H1 (cell line): ENCODE measurements around the gene GLB1L3. TPM values are rescaled to one million over a fixed set of nuclear protein-coding genes. Genes with fewer than 3 reads are reported as not detected.

ENCODE experiments used
- CTCF ChIA-PET: fragments of 300-600 bp; sonication (Branson Sonifier 250); formaldehyde crosslinking; loops from one replicate; lab custom pipeline; 2021; ENCODE audit not compliant: partially characterized antibody; lab: Charles Lee
- POLR2A ChIA-PET: fragments of 300-600 bp; sonication (Branson Sonifier 250); formaldehyde crosslinking; loops from one replicate; lab custom pipeline; 2021; ENCODE audit warnings: inconsistent platforms; ENCODE audit not compliant: partially characterized antibody; lab: Charles Lee
- DNase-seq, 2 experiments: peaks; one replicate each; pipeline versions ENCODE4 v3.0.0 to v3.0.0-alpha.2; 2010 to 2022; ENCODE audit warnings: low spot score in 2 of 2, low read depth in 1 of 2, mixed read lengths in 1 of 2
- FAIRE-seq: peaks from 2 replicates; lab custom pipeline; 2011; peaks lifted over from hg19 to GRCh38; lab: Jason Lieb, UNC
- H2AFZ ChIP-seq: 2 replicates; pipeline ENCODE4 v1.8.1; 2012; ENCODE audit warnings: low read length, inconsistent platforms
- H2AK5ac ChIP-seq: 2 replicates; pipeline ENCODE4 v1.6.1; 2013; ENCODE audit warnings: low read depth, low read length
- H2BK120ac ChIP-seq: replicated peaks from 2 replicates; pipeline ENCODE3; 2013; ENCODE audit warnings: low read depth, low read length, inconsistent platforms
- H2BK12ac ChIP-seq: 2 replicates; pipeline ENCODE4 v1.6.1; 2013; ENCODE audit warnings: low read depth, low read length
- H2BK15ac ChIP-seq: 2 replicates; pipeline ENCODE4 v1.6.1; 2013; ENCODE audit warnings: low read length
- H2BK20ac ChIP-seq: 2 replicates; pipeline ENCODE4 v1.6.1; 2013; ENCODE audit warnings: low read length
- H2BK5ac ChIP-seq: 2 replicates; pipeline ENCODE4 v1.6.1; 2013; ENCODE audit warnings: low read depth, low read length
- H3K14ac ChIP-seq: 2 replicates; pipeline ENCODE4 v1.6.1; 2013; ENCODE audit warnings: inconsistent platforms; ENCODE audit not compliant: insufficient read length
- H3K18ac ChIP-seq: 2 replicates; pipeline ENCODE4 v1.6.1; 2013; ENCODE audit warnings: low read length; ENCODE audit errors: extremely low read depth
- H3K23ac ChIP-seq: 2 replicates; pipeline ENCODE4 v1.6.1; 2013; ENCODE audit warnings: inconsistent platforms; ENCODE audit not compliant: insufficient read length
- H3K23me2 ChIP-seq: 2 replicates; pipeline ENCODE4 v1.6.1; 2013; ENCODE audit warnings: low read depth, low read length
- H3K27ac ChIP-seq: 2 replicates; pipeline ENCODE4 v1.6.1; 2011; ENCODE audit warnings: low read depth, low read length, inconsistent platforms
- H3K27me3 ChIP-seq, 4 experiments: replicated peaks in 1 of 4; 1 replicate in 1 of 4; 2 replicates in 3 of 4; pipeline versions ENCODE4 v1.6.1 to v1.8.1; 2011 to 2013; ENCODE audit warnings: low read length in 3 of 4, mild to moderate bottlenecking in 3 of 4, inconsistent platforms in 2 of 4, mixed read lengths in 2 of 4, moderate library complexity in 1 of 4; ENCODE audit not compliant: control insufficient read depth in 3 of 4, insufficient read depth in 3 of 4; ENCODE audit errors: extremely low read depth in 1 of 4
- H3K36me3 ChIP-seq, 4 experiments: 2 replicates each; pipeline versions ENCODE4 v1.6.1 to v1.8.1; 2011 to 2013; ENCODE audit warnings: mild to moderate bottlenecking in 4 of 4, low read length in 3 of 4, moderate library complexity in 2 of 4, control low read depth in 1 of 4, inconsistent platforms in 1 of 4; ENCODE audit not compliant: insufficient read depth in 4 of 4, control insufficient read depth in 2 of 4
- H3K4ac ChIP-seq: replicated peaks from 2 replicates; pipeline ENCODE3; 2013; ENCODE audit warnings: low read length, low read depth, mixed read lengths, inconsistent platforms; ENCODE audit not compliant: insufficient read length
- H3K4me1 ChIP-seq, 4 experiments: replicated peaks in 1 of 4; 1 replicate in 1 of 4; 2 replicates in 3 of 4; pipeline versions ENCODE4 v1.6.1 to v1.8.1; 2011 to 2013; ENCODE audit warnings: low read length in 3 of 4, inconsistent platforms in 2 of 4, mixed read lengths in 1 of 4; ENCODE audit not compliant: insufficient read depth in 4 of 4, control insufficient read depth in 3 of 4
- H3K4me2 ChIP-seq, 2 experiments: 2 replicates each; pipeline versions ENCODE4 v1.6.1 to v1.8.1; 2011 to 2013; ENCODE audit warnings: low read depth in 2 of 2, low read length in 2 of 2, control low read depth in 1 of 2, inconsistent platforms in 1 of 2, mild to moderate bottlenecking in 1 of 2; ENCODE audit not compliant: insufficient read depth in 1 of 2
- H3K4me3 ChIP-seq, 4 experiments: fragments of 200-600, 300-600 bp in 1 of 4; sonication (generic), shearing (Covaris generic), sonication (Bioruptor Twin) in 1 of 4; 2 replicates each; pipeline versions ENCODE4 v1.5.1 to v1.8.1; 2011 to 2016; ENCODE audit warnings: low read length in 4 of 4, low read depth in 3 of 4, control low read depth in 2 of 4, inconsistent platforms in 2 of 4, mild to moderate bottlenecking in 2 of 4, mixed read lengths in 1 of 4, moderate library complexity in 1 of 4; ENCODE audit not compliant: insufficient read depth in 2 of 4; ENCODE audit errors: extremely low read depth in 1 of 4
- H3K56ac ChIP-seq: replicated peaks from 2 replicates; pipeline ENCODE3; 2013; ENCODE audit warnings: low read depth, mild to moderate bottlenecking, mixed read lengths, low read length, inconsistent platforms; ENCODE audit not compliant: insufficient read length
- H3K79me1 ChIP-seq: 2 replicates; pipeline ENCODE4 v1.6.1; 2013; ENCODE audit warnings: low read depth, low read length, control low read depth
- H3K79me2 ChIP-seq, 2 experiments: 2 replicates each; pipeline versions ENCODE4 v1.6.1 to v1.8.1; 2012 to 2013; ENCODE audit warnings: low read length in 2 of 2, mild to moderate bottlenecking in 2 of 2, inconsistent platforms in 1 of 2; ENCODE audit not compliant: insufficient read depth in 2 of 2, control insufficient read depth in 1 of 2
- H3K9ac ChIP-seq, 4 experiments: replicated peaks in 1 of 4; 1 replicate in 1 of 4; 2 replicates in 3 of 4; pipeline versions ENCODE4 v1.6.1 to v1.8.1; 2011 to 2013; ENCODE audit warnings: low read depth in 3 of 4, low read length in 3 of 4, control low read depth in 2 of 4, mild to moderate bottlenecking in 2 of 4, moderate library complexity in 2 of 4, inconsistent platforms in 1 of 4; ENCODE audit errors: extremely low read depth in 1 of 4
- H3K9me3 ChIP-seq, 2 experiments: 2 replicates each; pipeline versions ENCODE4 v1.6.1 to v1.8.1; 2012 to 2013; ENCODE audit warnings: mild to moderate bottlenecking in 2 of 2, moderate library complexity in 2 of 2, control low read depth in 1 of 2, inconsistent platforms in 1 of 2, low read depth in 1 of 2, low read length in 1 of 2, mixed read lengths in 1 of 2; ENCODE audit not compliant: insufficient read depth in 2 of 2
- H4K20me1 ChIP-seq, 2 experiments: replicated peaks in 1 of 2; 2 replicates each; pipeline versions ENCODE3 to v1.8.1; 2011 to 2013; ENCODE audit warnings: inconsistent platforms in 2 of 2, low read length in 2 of 2, mild to moderate bottlenecking in 1 of 2; ENCODE audit not compliant: insufficient read depth in 2 of 2, control insufficient read depth in 1 of 2
- H4K5ac ChIP-seq: 2 replicates; pipeline ENCODE4 v1.6.1; 2013; ENCODE audit warnings: low read length, low read depth, mixed read lengths, inconsistent platforms; ENCODE audit not compliant: insufficient read length
- H4K8ac ChIP-seq: 2 replicates; pipeline ENCODE4 v1.8.0; 2013; ENCODE audit warnings: mild to moderate bottlenecking, moderate library complexity, low read length, inconsistent platforms; ENCODE audit not compliant: insufficient read depth; ENCODE audit errors: extremely low read depth
- H4K91ac ChIP-seq: replicated peaks from 2 replicates; pipeline ENCODE3; 2013; ENCODE audit warnings: low read length, mixed read lengths, inconsistent platforms; ENCODE audit not compliant: insufficient read length
- CBX8 ChIP-seq: fragments of 300-800, 300-1000 bp; sonication (generic); IDR thresholded peaks from 2 replicates; pipeline ENCODE4 v1.7.1; 2016; ENCODE audit warnings: low read depth, low read length, borderline replicate concordance
- CREB1 ChIP-seq: IDR thresholded peaks from 2 replicates; pipeline ENCODE4 v1.6.1; 2012; ENCODE audit warnings: inconsistent platforms
- E2F6 ChIP-seq: IDR thresholded peaks from 2 replicates; pipeline ENCODE4 v1.6.1; 2012; ENCODE audit warnings: inconsistent platforms
- GABPA ChIP-seq: IDR thresholded peaks from 2 replicates; pipeline ENCODE4 v1.6.1; 2011; ENCODE audit warnings: mild to moderate bottlenecking, low read length, moderate library complexity, borderline replicate concordance; ENCODE audit not compliant: insufficient read depth
- JUN ChIP-seq: IDR thresholded peaks from 2 replicates; pipeline ENCODE4 v1.6.1; 2011; ENCODE audit warnings: low read depth, mild to moderate bottlenecking, improper control_type of control experiment, low read length
- KDM1A ChIP-seq: fragments of 200-600, 300-600 bp; sonication (generic); IDR thresholded peaks from 2 replicates; pipeline ENCODE4 v1.7.1; 2016; ENCODE audit warnings: mild to moderate bottlenecking, low read length, borderline replicate concordance
- KDM4A ChIP-seq: IDR thresholded peaks from one replicate; pipeline ENCODE4 v1.7.1; 2012; ENCODE audit warnings: low read depth, mild to moderate bottlenecking, moderate library complexity, low read length, inconsistent platforms; ENCODE audit not compliant: severe bottlenecking
- MAX ChIP-seq: IDR thresholded peaks from 2 replicates; pipeline ENCODE4 v1.6.1; 2012; ENCODE audit warnings: inconsistent platforms
- SIX5 ChIP-seq: IDR thresholded peaks from 2 replicates; pipeline ENCODE4 v1.6.1; 2011; ENCODE audit warnings: mild to moderate bottlenecking, low read depth, low read length
- YY1 ChIP-seq: IDR thresholded peaks from 2 replicates; pipeline ENCODE4 v1.6.1; 2011; ENCODE audit warnings: low read depth, mild to moderate bottlenecking, low read length
- WGBS, 2 experiments: shearing (Covaris generic) in 1 of 2; methylation state at CpG; one replicate each; pipeline versions ENCODE4 v1.1.6 to v1.1.7; 2013 to 2015; ENCODE audit warnings: low lambda C conversion rate in 2 of 2, mixed read lengths in 2 of 2, inconsistent platforms in 1 of 2, low coverage in 1 of 2, missing lambda C conversion rate in 1 of 2; ENCODE audit not compliant: insufficient replicate concordance in 2 of 2, insufficient coverage in 1 of 2, insufficient read length in 1 of 2; ENCODE audit errors: extremely low coverage in 1 of 2, missing lambda C conversion rate in 1 of 2; 5-methylcytosine and 5-hydroxymethylcytosine counted together
- polyA plus RNA-seq, 7 experiments: library from polyadenylated mRNA; depleted of rRNA in 3 of 7; stranded (reverse) in 5 of 7; unstranded in 2 of 7; fragments of >200 nt in 5 of 7; fragments of 200-250 nt in 2 of 7; gene quantifications; 1 replicate in 5 of 7; 2 replicates in 1 of 7; 4 replicates in 1 of 7; pipeline versions ENCODE4 v1.2.1 to v1.2.3, GENCODE V29; 2011 to 2013; ENCODE audit warnings: missing spikeins in 2 of 7, mixed read lengths in 2 of 7
- total RNA-seq: library from RNA; stranded (reverse); fragmentation: NEBNext Ultra II Directional; extraction: Animal tissue kit (Norgen Biotek cat#: 25700); gene quantifications from 2 replicates; pipeline ENCODE4 v1.2.1, GENCODE V29; 2021

The GLB1L3 gene
- total and polyA plus RNA-seq, 2 of the 8 experiments (the other 6 are each of a cell fraction or from before 2014, with no cell fraction given): 14.9 to 33.2 TPM

- Histone ChIP-seq H2BK5ac (no peak overlapping the region; the same call in 1 of the 2 replicates), H3K27ac (no peak overlapping the region), H2AFZ (no peak overlapping the region), H3K23ac (no peak overlapping the region), H2BK15ac (no peak overlapping the region), H3K79me2 (peaks cover 0 to 21% of the 10 kb centered on the region in 2 experiments; a peak in 2 of 4 replicates), H3K4me1 (no peaks in the 10 kb centered on the region; a peak in 1 of 7 replicates), H4K5ac (no peak overlapping the region), H2BK20ac (no peak overlapping the region), H3K79me1 (peaks cover 15% of the 10 kb centered on the region; the same call in 1 of the 2 replicates), H3K36me3 (peaks cover 11 to 53% (median 35%) of the 10 kb centered on the region in 4 experiments; a peak in 7 of 8 replicates), H4K91ac (no peak overlapping the region), H2BK120ac (no peak overlapping the region), H3K27me3 (no peaks in the 10 kb centered on the region), H2BK12ac (no peak overlapping the region), H3K4me2 (no peak overlapping the region), H3K18ac (no peak overlapping the region), H3K4ac (no peak overlapping the region), H3K56ac (no peak overlapping the region), H3K14ac (no peak overlapping the region), H3K23me2 (0 out of 2 replicates have a peak, but pooled peaks cover 5% of the 10 kb centered on the region), H4K20me1 (peaks cover 2 to 4% of the 10 kb centered on the region in 2 experiments), H3K9me3 (no peaks in the 10 kb centered on the region), H2AK5ac (no peak overlapping the region), H3K9ac (no peak overlapping the region), H4K8ac (no peak overlapping the region), H3K4me3 (no peak overlapping the region)
- ChIA-PET CTCF (interaction anchor here (1.3 to 1.4 kb wide), 2 partner anchors 14 to 17 kb away, joined by 3 to 5 read pairs; partner anchors contain the start of gene GLB1L3), POLR2A (interaction anchor here (1.2 to 2.0 kb wide), 2 partner anchors 17 to 24 kb away, joined by 4 read pairs; partner anchors contain the start of gene GLB1L3)
- DNase-seq (no peak), FAIRE-seq (no peak)
- whole genome bisulfite sequencing, 2 experiments: 88% methylated on average over 4 of the region's 4 CpGs; no CpG with 5 or more reads in 1 of the 2 experiments
- no peak for TF ChIP-seq CREB1
- TF ChIP-seq MAX: no peak
- TF ChIP-seq E2F6: no peak
- TF ChIP-seq KDM1A: no peak
- TF ChIP-seq KDM4A: no peak
- TF ChIP-seq JUN: no peak
- no peak for TF ChIP-seq GABPA
- no peak for TF ChIP-seq YY1
- TF ChIP-seq SIX5: no peak
- TF ChIP-seq CBX8: no peak
Observed at GRCh38 chr11:134258577-134258976, 17.6 kb upstream of the GLB1L3 start.
